A549 (cell line): ENCODE measurements around the gene FOXP1.

ENCODE experiments used
- CHD4 ChIP-seq: fragments of 200-600 bp; sonication (generic); IDR thresholded peaks from 2 replicates; pipeline ENCODE4 v1.6.1; 2016; ENCODE audit warnings: antibody characterized with exemption, mild to moderate bottlenecking, borderline replicate concordance
- POLR2A ChIP-seq: IDR thresholded peaks from 2 replicates; pipeline ENCODE4 v1.6.1; 2012; ENCODE audit warnings: mild to moderate bottlenecking, low read length
- TF ChIP-seq, protein P1 (sequence below): fragments of >200 bp; sonication (Bioruptor Twin); formaldehyde crosslinking; IDR thresholded peaks from 3 replicates; pipeline ENCODE4 v1.5.1; 2016
- TF ChIP-seq, protein P2 (sequence below): IDR thresholded peaks from 2 replicates; pipeline ENCODE4 v1.6.1; 2012

DNA sequence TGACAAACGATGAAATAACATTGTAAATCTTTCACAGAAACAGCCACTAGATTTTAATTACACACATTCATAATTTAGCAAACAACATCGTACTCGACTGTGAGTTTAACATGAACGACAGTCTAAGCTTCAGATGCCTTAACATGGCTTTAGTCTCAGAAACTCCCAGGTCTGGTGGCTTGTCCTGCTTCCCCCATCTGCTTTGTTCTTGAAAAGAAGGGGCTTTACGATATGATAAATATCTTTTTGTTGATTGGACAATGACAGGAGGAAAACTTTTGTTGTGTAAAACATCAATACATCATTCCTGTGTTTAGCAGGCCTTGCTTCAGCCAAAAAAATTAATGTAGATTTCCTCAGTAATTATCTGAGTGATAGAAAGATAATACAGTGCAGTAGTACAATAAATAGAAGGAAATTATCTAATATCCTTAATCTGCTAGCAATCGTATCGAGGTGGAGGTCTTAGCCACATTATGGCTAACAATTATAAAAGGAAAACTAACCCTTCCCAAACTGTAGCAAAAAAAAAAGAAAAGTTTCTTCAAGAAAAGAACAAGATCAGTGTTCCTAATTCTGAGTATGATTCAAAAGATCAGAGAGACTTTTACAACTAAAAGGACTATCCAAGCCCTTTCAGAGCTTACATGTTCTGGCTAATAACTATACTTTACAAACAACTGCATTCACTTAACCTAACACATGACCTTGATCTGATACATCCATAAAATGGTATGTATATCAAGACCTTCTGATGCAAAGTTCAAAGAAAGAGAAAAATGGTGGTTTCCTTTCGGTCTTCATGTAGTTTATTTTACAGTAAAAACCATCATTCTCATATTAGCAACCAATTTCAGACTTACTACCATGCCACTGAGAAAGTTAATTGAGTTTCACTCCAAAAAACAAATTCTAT lies 535.7 kb downstream of the FOXP1 start:
- TF ChIP-seq, protein P1, sequence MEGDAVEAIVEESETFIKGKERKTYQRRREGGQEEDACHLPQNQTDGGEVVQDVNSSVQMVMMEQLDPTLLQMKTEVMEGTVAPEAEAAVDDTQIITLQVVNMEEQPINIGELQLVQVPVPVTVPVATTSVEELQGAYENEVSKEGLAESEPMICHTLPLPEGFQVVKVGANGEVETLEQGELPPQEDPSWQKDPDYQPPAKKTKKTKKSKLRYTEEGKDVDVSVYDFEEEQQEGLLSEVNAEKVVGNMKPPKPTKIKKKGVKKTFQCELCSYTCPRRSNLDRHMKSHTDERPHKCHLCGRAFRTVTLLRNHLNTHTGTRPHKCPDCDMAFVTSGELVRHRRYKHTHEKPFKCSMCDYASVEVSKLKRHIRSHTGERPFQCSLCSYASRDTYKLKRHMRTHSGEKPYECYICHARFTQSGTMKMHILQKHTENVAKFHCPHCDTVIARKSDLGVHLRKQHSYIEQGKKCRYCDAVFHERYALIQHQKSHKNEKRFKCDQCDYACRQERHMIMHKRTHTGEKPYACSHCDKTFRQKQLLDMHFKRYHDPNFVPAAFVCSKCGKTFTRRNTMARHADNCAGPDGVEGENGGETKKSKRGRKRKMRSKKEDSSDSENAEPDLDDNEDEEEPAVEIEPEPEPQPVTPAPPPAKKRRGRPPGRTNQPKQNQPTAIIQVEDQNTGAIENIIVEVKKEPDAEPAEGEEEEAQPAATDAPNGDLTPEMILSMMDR, result no peak
- no peak for TF ChIP-seq CHD4
- TF ChIP-seq, protein P2, sequence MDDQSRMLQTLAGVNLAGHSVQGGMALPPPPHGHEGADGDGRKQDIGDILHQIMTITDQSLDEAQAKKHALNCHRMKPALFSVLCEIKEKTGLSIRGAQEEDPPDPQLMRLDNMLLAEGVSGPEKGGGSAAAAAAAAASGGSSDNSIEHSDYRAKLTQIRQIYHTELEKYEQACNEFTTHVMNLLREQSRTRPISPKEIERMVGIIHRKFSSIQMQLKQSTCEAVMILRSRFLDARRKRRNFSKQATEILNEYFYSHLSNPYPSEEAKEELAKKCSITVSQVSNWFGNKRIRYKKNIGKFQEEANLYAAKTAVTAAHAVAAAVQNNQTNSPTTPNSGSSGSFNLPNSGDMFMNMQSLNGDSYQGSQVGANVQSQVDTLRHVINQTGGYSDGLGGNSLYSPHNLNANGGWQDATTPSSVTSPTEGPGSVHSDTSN, result no peak
- TF ChIP-seq POLR2A, result no peak
